GM06990 (cell line): ENCODE measurements around the gene TECPR1.

Experiments
- DNase-seq: peaks from one replicate; pipeline ENCODE4 v3.0.0-alpha.2; 2011; ENCODE audit not compliant: insufficient read length; ENCODE audit errors: extremely low read depth
- H3K27me3 ChIP-seq: replicated peaks from 2 replicates; pipeline ENCODE4 v1.6.0; 2011; ENCODE audit warnings: low read length; ENCODE audit not compliant: control insufficient read depth, insufficient read depth
- H3K36me3 ChIP-seq: 2 replicates; pipeline ENCODE4 v1.5.1; 2011; ENCODE audit warnings: low read length; ENCODE audit not compliant: control insufficient read depth, insufficient read depth
- H3K4me3 ChIP-seq: replicated peaks from 2 replicates; pipeline ENCODE4 v1.5.1; 2011; ENCODE audit warnings: low read depth, mild to moderate bottlenecking, control low read depth, low read length
- CTCF ChIP-seq: IDR thresholded peaks from 2 replicates; pipeline ENCODE4 v1.5.1; 2011; ENCODE audit warnings: low read length, control low read depth, mild to moderate bottlenecking, inconsistent platforms; ENCODE audit not compliant: insufficient read depth, poor library complexity, severe bottlenecking

Gene TECPR1

GRCh38 chr7:98295467-98296192, 43.6 kb upstream of the TECPR1 start:
- H3K4me3 ChIP-seq = no peak overlapping the region
- no peaks in the 10 kb centered on the region for H3K27me3 ChIP-seq
- peaks cover 32% of the 10 kb centered on the region for H3K36me3 ChIP-seq
- DNase-seq = no peak
- no peak for TF ChIP-seq CTCF

- DNase-seq = peak; percentile 56
- Histone ChIP-seq H3K27me3 (no peaks in the 10 kb centered on the region), H3K4me3 (no peak overlapping the region), H3K36me3 (peaks cover 28% of the 10 kb centered on the region)
- peak; percentile 83 for TF ChIP-seq CTCF
Observed at GRCh38 chr7:98294798-98295382, 42.9 kb upstream of the TECPR1 start.

- H3K27me3 ChIP-seq = no peaks in the 10 kb centered on the region
- TF ChIP-seq CTCF = no peak
- no peak overlapping the region for H3K4me3 ChIP-seq
- H3K36me3 ChIP-seq = peaks cover 28% of the 10 kb centered on the region
- DNase-seq = no peak
Observed at GRCh38 chr7:98294326-98294725, 42.3 kb upstream of the TECPR1 start.

GRCh38 chr7:98293746-98294145, 41.7 kb upstream of the TECPR1 start:
- Histone ChIP-seq H3K36me3 (peaks cover 28% of the 10 kb centered on the region), H3K4me3 (no peak overlapping the region), H3K27me3 (no peaks in the 10 kb centered on the region)
- no peak for TF ChIP-seq CTCF
- no peak for DNase-seq

- Histone ChIP-seq H3K4me3 (no peak overlapping the region), H3K36me3 (peaks cover 28% of the 10 kb centered on the region)
- TF ChIP-seq CTCF = no peak
Observed at GRCh38 chr7:98293265-98293664, 41.2 kb upstream of the TECPR1 start.

More at GRCh38 chr7:98293265-98293664, 41.2 kb upstream of the TECPR1 start:
- H3K27me3 ChIP-seq = no peaks in the 10 kb centered on the region
- no peak for DNase-seq
